HG02885 (cell line): ENCODE results near the gene TBC1D13.
A peak's percentile ranks its signal among the peaks of the same experiment; 100 is the strongest.
"Not testable (repeated sequence)": the region's sequence is repeated elsewhere in the genome, so short reads cannot be mapped to it uniquely, and the experiment has no call there.

ENCODE experiments used
- ATAC-seq: cut with Tn5 transposase; IDR thresholded peaks from one replicate; pipeline ENCODE4 v1.9.1; 2021; ENCODE audit warnings: mild to moderate bottlenecking; ENCODE audit not compliant: unreplicated experiment, poor library complexity

Gene TBC1D13

DNA sequence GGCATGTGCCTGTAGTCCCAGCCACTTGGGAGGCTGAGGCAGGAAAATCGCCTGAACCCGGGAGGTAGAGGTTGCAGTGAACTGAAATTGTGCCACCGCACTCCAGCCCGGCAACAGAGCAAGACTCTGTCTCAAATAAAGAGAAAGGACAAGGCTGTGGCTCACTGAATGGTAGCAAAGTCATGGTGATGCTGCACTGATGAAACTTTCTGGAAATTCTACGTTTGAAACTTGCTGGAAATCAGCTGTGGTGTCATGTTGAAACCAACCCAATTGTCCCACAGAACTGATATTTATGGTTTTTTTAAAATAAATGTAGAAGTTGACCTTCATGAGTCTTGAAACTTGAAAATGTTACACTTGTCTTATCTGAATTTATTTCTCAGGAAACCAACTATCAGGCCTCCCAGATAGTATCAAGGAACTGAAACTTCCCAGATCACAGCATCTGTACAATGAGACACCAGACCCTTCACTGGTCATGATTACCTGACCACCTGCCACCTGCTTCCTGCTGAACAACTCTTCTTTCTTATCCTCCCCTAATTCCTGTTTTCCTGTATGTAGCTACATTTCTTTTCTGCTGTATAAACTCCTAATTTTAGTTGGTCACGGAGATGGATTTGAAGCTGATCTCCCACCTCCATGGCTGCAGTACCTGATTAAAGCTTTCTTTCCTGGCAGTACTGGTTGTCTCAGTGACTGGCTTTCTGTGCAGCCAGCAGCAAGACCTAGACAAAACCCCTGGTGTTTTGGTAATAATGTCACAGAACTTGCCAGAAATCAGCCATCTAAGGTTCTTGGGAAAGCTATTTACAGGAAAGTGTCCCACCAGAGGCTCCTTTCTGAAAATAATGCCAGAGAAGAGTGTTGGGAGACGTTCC, 5.6 kb upstream of the TBC1D13 start:
- no peak for ATAC-seq

DNA sequence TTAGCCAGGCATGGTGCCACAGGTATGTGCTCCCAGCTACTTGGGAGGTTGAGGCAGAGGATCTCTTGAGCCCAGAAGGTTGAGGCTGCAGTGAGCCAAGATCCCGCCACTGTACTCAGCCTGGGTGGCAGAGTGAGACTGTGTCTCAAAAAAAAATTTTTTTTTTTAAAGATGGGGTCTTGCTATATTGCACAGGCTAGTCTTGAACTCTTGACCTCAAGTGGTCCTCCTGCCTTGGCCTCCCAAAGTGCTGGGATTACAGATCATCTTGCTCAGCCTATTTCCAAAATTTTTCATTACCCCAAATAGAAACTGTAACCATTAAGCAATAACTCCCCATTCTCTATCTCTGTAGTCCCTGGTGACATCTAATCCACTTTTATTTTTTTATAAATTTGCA, 4.4 kb upstream of the TBC1D13 start:
- no peak for ATAC-seq

DNA sequence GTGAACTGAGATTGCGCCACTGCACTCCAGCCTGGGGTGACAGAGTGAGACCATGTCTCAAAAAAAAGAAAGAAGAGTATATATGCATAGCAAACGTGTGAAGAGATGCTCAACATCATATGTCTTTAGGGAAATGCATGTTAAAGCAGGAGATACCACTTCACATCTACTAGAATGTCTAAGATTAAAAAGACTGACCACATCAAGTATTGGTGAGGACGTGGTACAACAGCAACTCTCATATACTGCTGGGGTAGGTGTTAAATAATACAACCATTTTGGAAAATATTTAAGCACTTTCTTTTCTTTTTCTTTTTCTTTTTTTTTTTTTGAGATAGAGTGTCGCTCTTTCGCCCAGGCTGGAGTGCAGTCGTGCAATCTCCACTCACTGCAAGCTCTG, 1.6 kb upstream of the TBC1D13 start:
- ATAC-seq, result no peak

DNA sequence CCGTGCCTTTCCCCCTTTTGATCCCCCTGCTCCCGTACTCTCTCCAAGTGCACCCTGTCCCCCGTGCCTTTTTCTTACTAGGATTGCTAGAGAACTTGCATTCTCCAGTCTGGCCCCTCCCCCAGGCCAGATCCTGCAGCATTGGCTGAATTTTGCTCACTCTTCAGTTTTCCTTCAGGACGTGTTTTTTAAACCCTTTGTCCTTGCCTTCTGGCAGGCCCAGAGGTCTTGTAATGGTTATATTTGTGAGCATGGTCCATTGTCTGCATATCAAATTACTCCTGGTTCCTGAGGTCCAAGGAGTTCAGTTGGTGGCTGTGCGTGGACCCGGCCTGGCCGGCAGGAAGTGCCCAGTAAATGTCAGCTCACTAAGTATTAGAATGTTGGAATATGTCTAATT, 606 bp downstream of the TBC1D13 start:
- no peak for ATAC-seq

DNA sequence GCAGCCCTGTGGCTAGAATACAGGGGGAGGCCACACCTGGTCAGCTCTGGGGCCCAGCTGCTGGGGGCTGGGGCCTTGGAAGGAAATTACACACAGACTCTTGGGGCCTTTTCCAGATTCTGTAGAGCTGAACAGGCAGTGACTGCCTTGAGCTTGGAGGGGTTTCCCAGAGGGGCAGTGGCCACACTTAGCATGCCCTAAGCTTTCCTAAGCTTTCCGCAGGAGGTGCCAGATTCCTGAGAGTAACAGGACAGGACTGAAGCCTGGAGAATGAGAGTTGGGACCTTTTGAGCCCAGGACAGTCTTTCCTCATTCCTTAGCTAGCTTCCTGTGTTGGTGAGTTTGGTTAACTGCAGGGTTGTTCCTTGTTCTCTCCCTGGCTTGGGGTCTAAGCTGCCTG, 1.4 kb downstream of the TBC1D13 start:
- no peak for ATAC-seq

DNA sequence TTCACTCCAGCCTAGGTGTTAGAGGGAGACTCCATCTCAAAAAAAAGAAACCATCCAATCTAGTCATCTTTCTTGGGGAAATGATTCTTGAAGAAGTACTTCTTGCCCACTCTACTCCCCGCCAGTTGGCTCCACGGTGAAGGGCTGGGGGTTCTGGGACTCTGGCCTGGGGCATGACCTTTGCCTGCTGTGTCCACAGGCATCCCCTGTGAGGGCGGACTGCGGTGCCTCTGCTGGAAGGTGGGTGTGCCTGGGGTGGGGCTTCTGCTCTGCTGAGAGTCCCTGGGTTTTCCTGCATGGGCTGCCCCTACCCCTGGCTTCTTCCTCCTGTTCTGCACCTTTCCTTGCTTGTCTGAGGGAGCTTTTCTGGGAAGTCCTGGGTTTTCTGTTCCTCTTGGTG, 3.5 kb downstream of the TBC1D13 start:
- no peak for ATAC-seq

DNA sequence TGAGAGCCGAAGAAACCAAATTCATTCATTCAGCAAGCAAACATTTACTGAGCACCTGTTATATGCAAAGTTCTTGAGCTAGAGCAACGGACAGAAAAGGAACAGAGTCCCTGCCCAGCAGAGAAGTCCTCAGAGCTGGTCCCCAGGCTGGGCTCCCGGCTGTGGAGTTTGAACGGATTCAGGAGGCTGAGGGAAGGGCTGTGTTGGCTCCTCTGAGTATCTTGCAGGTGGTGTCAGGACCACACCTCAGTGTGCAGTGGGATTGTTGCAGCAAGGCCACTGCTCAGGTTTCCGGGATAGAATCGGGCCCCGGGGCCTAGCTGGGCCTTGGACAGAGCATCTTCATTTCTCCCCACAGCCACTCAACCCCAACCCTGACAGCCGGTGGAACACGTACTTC, 5.1 kb downstream of the TBC1D13 start:
- no peak for ATAC-seq

DNA sequence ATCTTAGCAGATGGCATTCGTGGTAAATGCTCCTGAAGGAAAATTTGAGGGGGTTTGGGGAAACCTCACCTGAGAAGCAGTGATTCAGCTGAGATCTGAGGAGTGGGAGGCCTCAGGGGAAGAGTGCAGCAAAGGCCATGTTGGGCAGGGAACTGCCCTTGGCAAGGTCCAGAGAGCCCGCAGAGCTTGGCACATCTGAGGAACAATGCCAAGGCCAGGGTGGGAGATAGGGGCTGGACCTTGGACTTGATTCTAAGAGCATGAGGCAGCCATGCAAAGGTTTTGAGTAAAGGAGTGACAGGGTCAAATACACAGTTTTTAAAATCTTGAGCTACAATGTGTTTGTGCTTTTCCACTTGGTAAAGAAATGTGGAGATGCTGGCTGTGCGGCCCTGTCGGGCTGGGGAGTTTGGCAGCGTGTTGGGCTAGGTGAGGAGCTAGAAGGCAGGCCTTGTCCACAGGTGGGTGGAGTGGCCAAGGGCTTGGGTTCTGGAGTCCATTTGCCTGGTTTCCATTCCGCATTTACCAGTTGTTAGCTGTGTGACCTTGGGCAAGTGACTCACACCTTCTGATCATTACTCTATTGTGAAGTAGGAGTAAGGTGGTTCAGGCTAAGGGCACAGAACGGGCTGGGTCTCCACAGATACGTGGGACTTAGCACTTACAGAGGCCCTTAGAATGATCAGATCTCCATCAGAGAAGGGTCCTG, 6.1 kb downstream of the TBC1D13 start:
- ATAC-seq, result no peak

DNA sequence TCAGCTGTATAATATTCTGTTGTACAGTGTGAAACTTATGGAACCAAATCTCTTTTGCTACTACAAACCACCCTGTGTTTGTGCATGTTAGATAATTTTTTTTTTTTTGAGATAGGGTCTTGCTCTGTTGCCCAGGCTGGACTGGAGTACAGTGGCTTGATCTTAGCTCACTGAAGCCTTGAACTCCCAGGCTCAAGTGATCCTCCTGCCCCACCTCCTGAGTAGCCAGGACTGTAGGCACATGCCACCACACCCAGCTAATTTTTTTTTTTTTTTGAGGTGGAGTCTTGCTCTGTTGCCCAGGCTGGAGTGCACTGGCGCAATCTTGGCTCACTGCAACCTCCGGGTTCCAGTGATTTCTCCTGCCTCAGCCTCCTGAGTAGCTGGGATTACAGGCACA, 7.9 kb downstream of the TBC1D13 start:
- ATAC-seq, result not testable (repeated sequence)

DNA sequence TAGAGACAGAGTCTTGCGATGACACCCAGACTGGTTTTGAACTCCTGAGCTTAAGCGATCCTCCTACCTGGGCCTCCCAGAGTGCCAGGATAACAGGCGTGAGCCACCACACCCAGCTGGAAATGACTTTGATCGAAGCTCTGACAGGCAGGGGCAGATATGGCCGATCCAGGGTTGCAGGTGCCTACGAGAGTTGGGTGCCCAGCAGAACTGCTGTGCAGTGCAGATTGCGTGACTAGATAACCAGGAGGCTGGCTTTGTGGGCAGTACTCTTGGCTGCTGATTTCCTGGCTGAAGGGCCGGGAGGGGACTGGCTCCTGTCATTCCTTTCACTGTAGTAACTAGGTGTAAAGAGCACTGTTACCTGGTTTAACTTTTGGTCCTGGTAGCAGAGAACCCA, 11.8 kb downstream of the TBC1D13 start:
- no peak for ATAC-seq

DNA sequence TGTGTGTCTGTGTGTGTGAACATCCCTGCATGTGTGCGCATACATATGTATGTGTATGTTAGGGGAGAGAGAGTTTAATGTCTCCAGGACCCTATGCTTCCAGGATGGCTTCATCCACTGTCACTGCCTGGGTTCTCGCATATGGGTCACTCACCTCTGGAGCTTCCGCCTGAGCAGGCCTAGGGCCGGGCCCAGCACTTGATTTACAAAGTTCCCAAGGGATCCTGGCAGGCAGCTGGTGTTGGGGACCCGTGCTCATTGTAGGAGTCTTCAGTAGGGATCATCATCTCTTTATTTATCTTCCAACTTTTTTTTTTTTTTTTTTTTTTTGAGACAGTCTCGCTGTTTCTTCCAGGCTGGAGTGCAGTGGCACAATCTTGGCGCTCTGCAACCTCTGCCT, 13.0 kb downstream of the TBC1D13 start:
- ATAC-seq, result no peak

DNA sequence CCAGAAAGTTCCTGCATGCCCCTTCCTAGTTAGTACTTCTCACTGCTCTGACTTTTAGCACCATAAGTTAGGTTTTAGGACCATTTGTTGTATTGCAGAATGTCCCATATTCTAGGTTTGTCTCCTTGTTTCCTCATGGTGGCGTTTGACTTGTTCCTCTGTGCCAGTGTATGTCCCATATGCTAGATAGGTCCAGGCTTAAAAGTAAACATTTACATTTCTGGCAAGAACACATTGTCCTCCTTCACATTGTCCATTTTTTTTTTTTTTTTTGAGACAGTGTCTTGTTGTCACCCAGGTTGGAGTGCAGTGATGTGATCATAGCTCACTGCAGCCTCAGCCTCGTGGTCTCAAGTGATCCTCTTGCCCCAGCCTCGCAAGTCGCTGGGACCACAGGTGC, 15.4 kb downstream of the TBC1D13 start:
- ATAC-seq, result no peak

DNA sequence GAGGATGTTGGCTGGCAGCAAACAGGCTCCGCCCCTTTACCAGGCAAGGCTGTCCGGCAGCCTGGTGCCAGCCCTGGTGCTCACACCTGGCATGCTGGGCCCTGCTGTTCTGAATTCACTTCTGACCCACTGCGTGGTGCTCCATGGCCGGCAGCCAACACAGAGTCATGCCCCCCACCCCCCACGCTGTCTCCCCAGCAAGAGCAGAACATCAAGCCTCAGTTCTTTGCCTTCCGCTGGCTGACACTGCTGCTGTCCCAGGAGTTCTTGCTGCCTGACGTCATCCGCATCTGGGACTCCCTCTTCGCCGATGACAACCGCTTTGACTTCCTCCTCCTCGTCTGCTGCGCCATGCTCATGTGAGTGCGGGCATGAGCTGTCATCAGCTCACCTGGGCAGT, 18.6 kb downstream of the TBC1D13 start:
- ATAC-seq, result no peak

DNA sequence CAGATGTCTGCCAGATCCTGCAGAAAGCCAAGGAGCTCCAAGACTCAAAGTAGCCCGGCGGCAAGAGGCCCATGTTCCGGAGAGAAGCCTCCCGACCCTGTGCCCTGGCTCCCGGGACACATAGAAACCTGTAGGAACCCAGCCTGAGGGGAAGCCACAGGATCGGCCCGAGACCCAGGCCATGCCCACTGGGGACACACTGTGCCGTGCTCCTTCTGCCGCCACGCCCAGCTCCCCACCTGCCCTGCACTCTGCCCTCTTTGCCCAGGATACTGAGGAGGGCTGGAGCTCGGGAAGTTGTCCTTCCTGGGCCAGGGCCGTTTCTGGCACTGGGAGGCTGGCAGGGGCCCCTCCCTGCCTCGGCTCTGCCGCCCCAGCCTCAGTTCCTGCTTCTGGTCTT, 20.8 kb downstream of the TBC1D13 start:
- no peak for ATAC-seq

DNA sequence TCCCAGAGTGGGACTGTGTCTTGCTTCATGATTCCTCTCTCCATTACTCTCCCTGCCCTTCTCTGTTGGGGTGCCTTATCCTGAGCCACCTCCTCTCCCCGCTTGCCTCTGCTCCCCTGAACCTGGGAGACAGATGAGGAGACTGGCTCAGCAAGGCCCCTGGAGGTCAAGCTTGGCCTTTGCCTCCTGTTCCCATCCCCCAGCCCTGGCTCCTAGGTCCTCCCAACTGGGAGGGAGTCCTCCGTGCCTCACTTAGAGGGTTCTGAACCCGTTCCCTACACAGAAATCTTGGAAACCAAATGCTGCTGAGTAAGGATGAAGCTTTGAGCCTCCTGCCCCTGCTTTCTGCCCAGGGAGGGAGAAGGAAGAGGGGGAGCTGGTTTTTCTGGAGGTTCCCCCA, 21.5 kb downstream of the TBC1D13 start:
- no peak for ATAC-seq

DNA sequence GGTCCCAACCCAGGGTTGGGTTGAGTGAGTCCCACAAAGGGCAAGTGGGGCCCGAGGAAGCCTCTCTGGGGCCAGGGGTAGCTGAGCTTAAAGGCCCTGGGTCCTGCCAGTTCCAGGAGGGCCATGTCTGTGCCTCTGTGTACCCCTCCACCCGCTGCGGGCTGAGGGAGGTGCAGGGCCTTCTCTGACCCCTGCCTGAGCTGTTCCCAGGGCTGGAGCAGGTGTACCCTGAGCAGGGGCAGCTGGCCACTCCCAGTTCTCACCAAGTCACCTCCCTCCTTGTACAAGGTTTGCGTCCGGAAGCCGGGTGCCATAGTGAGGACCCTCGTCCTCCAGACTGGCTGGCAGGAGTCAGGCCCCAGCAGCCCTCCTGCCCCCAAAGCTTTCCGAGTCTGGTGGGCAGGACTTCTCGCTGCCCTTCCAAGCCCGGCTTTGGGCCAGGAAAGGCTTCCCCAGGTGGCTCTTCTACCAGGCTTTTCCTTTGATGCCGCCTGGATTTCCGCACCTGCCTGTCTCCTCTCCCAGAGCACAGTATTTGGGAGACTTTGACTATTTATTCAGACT, 22.1 kb downstream of the TBC1D13 start:
- no peak for ATAC-seq

DNA sequence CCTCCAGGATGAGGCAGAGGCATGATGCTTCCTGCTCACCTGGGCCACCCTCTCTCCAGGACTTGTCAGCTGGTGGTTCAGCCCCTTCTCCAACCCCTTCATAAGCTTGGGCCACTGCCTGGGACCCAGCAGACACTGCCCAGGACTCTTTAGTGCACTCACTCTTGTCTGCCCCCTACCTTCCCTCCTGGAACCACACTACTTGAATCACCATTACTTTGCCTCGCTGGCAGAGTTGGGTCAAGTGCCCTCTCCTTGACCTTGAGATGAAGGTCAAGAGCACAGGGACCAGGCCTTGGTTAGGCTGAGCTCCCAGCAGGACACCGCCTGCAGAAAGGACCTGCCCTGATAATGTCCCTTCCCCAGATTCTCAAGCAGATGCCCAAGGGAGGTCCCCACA, 22.8 kb downstream of the TBC1D13 start:
- no peak for ATAC-seq

DNA sequence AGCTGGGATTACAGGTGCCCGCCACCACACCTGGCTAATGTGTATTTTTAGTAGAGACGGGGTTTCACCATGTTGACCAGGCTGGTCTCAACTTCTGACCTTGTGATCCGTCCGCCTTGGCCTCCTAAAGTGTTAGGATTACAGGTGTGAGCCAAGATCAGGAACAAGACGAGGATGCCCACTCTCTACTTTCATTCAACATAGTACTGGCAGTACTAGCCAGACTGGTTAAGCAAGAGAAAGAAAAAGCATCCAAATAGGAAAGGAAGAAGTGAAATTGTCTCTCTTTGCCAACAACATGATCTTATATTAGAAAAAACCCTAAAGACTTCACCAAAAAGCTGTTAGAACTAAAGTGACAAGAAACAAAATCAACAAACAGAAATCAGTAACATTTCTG, 23.8 kb downstream of the TBC1D13 start:
- ATAC-seq, result no peak

DNA sequence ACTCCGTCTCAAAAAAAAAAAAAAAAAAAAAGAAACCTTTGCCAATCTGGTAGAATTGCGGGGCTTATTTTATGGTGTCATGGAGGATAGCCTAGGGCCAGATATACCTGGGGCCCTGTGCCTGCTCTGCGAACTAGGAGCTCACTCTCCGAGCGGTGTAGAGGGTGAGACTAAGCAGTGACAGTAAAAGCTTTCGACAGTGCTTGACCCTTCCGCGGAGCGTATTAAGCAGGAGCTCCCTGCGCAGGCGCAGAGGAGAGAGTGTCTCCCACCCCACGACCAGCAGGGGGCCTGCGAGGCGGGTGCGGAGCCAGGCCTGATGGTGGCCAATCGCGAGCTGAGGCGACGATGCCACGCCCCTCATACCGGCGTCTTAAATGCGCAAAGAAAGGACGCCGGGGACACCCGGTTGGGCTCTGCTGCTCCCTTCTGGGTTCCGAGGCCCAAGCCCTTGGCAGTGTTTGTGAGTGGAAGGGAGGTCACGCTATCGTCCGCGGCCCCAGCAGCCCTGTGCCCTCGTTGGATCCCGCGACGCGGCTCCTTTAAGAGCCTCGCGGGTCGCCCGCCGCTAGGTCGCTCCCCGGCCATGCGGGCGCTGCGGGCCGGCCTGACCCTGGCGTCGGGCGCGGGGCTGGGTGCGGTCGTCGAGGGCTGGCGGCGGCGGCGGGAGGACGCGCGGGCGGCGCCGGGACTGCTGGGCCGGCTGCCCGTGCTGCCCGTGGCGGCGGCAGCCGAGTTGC, 31.2 kb downstream of the TBC1D13 start, which contains the start of gene ENDOG:
ENDOG (plus strand) TSS at position 402 of the 740 bp plus-strand sequence; CDS start at position 587, 185 bp downstream.
- peak; percentile 92 for ATAC-seq

DNA sequence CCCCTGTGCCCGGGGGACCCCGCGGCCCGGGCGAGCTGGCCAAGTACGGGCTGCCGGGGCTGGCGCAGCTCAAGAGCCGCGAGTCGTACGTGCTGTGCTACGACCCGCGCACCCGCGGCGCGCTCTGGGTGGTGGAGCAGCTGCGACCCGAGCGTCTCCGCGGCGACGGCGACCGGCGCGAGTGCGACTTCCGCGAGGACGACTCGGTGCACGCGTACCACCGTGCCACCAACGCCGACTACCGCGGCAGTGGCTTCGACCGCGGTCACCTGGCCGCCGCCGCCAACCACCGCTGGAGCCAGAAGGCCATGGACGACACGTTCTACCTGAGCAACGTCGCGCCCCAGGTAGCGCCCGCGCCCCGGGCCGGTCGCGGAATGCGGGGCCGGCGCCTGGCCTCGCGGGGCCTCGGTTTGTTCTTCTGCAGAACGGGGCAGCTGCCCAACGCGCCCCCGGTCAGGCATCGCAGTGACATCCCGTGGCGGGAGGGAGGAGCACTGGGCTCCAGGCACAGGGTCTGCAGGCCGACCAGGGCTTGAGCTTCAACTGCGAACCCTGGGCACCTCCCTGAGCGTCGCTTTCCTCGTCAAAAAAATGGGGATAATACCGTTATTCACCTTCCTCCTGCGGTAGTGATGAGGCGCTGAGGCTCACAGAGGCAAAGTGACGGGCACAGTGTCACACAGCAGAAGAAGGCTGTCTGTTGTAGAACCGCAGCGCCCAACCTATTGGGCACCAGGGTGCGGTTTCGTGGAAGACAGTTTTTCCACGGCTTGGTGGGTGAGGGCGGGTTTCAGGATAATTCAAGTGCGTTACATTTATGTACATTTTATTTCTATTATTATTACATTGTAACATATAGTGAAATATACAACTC, 32.0 kb downstream of the TBC1D13 start:
- ATAC-seq, result peak; percentile 30
